NOMO-1 (cell line): ENCODE results near the gene ZNRF4.

Experiments
- DNase-seq, 2 experiments: peaks; one replicate each; lab custom pipeline; 2025; ENCODE audit not compliant: unreplicated experiment in 2 of 2; lab: John Stamatoyannopoulos, UW

ZNRF4 gene

GRCh38 chr19:5498830-5499550 is 43.8 kb downstream of the ZNRF4 start:
- DNase-seq = no peak

- no peak for DNase-seq
These were observed 46.7 kb downstream of the ZNRF4 start for GRCh38 chr19:5501907-5502306.

GRCh38 chr19:5503598-5503997 is 48.4 kb downstream of the ZNRF4 start:
- no peak for DNase-seq

- DNase-seq = no peak
These were observed 48.9 kb downstream of the ZNRF4 start for GRCh38 chr19:5504114-5504513.
